OCI-LY1 (cell line): ENCODE data around the gene IL1F10.

Experiments used
- CTCF ChIP-seq: fragments of 200-600 bp; sonication (generic), shearing (Covaris generic); IDR thresholded peaks from 2 replicates; pipeline ENCODE4 v1.5.1; 2017; ENCODE audit warnings: mild to moderate bottlenecking, antibody characterized with exemption, low read length, moderate library complexity, mixed read lengths
- EZH2 ChIP-seq: fragments of 200-600 bp; sonication (generic), shearing (Covaris generic); IDR thresholded peaks from 2 replicates; pipeline ENCODE4 v1.8.0; 2017; ENCODE audit warnings: borderline replicate concordance, mixed run types, mild to moderate bottlenecking, antibody characterized with exemption, low read length, moderate library complexity, mixed read lengths

GRCh38 chr2:113079131-113079530 lies 11.4 kb downstream of the IL1F10 start:
- TF ChIP-seq CTCF = no peak
- no peak for TF ChIP-seq EZH2
